Hematopoietic multipotent progenitor cell treated with erythropoietin and hydrocortisone succinate and interleukin-3 and kit ligand, for 8 days (in vitro differentiated cells): ENCODE results near the gene TRIM8.

Experiments used
- DNase-seq: peaks from one replicate; pipeline ENCODE4 v3.0.0-alpha.2; 2015

The TRIM8 gene

DNA sequence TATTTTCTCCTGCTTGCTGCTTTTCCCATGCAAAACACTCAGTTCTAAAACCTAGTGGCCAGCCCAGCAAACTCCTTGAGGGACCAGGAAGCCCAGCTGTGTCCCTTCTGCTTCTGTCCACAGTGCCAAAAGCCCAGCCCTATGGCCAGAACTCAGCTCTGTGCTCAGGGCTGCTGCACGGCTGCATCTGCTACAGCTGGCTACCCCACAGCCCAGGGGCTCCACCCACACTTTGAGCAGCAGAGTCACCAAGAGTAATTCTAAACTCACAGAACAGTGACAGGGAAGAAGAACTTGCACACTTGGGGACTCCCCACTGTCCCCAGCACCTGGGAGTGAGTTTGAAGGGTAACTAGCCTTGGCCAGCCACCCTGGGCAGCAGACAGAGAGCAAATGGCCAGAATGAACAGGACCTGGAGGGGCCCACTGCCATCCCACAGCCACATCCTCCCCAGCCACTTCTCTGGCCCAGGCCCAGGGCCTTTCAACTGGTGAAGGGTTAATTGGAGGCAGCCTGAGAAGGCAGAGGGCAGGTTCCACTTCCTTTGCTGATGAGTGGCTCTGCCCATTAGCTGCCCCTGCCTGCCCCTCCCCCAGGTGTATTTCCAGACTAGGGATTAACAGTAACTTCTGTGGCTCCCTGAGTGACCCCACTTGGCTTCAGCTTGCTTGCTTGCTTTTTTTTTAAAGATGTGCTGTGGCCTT is 28.1 kb upstream of the TRIM8 start:
- no peak for DNase-seq

DNA sequence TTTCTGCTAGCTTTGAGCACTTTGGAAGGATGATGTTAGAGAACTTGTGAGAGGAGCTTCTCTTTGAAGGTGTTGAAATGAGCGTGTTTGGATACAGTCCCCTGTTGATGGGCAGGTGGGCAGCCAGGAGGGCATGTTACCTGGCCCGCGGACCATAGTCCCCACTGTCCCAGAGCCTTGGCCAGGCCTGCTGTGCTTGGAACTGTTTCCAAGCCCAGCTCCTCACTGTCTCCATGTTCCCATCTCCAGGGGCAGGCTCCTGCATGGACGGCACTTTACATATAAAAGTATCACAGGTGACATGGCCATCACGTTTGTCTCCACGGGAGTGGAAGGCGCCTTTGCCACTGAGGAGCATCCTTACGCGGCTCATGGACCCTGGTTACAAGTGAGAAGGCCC is 27.2 kb upstream of the TRIM8 start:
- no peak for DNase-seq

DNA sequence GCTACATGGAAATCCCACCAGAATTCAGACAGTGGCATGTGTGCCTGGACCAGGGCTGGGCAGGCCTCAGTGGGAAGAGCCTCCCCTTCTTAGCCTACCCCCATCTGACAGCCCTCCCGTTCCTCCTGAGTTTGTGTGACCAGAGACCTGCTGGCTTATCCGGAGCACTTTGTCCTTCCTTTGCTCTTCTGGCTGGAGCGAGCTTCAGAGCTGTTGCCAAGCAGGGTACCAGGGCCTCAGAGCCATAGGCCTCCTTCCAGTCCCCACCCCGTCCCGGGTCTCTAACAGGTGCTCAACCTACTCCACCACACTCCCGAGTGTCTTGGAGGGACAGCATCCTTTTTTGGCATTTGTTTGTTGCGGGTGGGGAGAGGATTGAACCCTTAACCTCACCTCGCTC is 26.5 kb upstream of the TRIM8 start:
- DNase-seq: no peak

DNA sequence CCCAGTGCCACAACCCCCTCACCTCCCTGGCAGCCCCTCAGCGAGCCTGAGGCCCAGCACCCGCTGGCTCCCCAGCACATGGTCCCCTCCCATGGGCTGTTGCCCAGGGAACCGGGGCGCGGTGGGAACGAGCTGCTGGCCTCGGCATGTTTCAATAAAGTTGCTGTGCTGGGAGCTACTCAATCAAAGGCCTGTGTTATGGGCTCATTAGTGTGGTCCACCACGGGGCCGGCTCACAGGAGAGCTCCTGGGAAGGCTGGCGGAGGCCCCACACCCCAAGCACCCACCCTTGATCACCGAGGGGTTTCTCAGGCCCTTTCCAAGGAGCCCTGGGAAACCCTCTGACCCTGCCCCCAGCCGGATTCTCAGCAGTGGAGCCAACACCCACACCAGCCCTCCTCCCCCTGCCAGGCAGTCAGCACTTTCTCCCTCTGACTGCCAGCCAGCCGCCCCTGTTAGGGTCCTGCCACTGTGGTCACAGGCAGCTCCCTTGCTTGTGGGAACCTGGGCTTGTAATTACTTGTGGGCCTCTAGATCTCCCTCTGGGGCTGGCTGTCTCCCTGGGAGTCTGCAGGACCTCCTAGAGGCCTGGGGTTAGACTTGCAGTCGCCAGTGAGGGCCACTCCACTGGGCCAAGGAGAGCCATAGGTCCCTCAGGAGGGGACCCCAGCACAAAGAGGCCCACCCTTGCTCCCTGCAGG is 24.8 kb upstream of the TRIM8 start:
- DNase-seq: no peak

DNA sequence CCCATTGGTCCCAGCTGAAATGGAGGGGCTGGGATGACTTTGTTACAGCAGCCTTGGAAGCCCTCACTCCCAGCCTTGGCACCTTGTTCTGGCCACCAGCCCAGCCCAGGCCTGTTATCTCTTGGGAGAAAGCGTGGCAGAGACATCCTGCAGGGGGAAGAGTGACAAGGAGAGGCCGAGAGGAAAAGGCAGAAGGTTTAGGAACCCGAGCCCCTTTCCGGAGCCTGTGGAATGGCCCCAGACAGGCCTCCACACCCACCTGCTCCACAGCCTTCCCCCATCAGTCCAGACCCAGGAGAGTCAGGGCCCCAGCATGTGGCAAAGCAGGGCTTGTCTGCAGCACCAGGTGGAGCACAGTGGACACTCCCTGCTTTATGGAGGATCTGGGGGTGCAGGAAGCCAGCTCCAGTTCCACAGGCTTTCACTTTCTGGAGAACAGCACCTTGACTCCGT is 24.1 kb upstream of the TRIM8 start:
- peak; percentile 45 for DNase-seq

DNA sequence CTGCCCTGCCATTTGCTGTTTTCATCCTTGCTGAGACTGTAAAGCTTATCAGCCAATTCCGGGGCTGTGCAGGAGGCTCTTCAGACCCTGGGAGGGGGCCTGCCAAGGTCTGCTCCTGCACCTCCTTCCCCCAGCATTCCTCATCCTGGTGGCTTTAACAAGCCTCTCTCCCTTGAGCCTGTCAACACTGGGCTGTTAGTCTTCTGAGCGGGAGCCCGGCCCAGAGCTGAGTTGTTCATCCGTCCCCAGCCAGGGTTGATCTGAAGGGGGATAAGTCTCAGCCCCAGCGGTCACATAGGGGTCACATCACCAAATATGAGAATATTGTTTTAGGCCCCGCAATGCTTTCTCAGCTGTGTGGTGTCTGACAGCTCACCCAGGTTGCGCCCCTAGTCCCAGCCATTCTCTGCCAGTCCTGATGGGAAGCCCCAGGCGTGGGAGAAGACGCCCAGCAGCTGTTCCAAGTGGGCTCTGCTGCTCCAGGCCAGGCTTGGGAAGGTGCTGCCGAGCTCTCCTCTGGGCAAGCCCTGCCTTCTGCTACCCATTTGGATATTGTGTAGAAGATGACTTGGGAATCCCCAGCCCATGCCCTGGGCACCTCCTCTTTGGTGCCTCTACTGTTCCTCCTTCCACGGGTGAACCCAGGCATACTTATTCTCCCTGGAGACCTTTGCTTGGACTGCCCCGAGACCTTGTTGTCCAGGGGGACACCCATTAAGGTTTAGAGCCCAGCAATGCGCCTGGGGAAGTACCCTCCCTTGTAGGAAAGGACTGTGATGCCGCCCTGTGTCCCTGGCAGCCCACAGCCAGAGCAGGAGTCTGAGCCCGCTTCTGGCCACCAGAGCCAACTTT is 23.5 kb upstream of the TRIM8 start:
- DNase-seq: no peak

DNA sequence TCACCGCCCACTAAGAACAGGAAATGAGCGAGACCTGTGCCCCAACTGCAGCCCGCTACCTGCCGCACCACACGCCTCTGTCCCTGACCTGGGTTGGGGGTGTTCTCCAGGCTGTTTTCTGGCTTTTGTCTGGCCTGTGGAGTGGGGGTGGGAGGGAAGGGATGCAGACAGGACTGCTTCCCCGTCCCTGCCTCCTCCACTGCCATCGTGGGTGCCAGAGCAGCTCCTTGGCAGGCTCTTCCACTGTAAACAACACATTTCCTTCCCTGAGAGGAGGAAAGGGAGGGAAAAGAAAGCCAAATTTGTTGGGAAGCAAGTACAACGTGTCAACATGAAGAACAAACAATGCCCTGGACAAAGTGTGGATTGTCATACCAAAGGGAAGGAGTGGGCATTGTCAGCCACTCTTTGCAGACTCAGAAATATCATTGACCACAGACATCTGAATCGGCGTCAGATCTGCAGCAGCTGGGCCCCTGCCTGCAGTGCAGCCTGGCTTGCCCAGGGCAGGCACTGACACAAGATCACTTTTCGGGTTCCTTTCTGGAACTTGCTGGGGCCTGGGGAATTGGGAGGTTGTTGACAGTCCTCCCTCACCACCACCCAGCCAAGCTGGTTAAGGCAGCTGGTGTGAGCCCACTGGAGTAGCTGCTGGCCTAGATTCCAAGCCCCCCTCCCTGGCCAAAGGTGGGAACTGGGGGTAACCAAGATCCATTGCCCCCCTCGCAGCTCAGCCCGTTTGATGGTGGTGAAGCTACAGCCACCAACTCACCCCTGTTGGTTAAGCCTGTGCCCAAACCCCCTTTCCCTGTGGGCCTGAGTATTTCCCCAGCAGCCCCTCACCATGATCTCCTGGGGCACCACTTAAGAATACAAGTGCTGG is 22.6 kb upstream of the TRIM8 start:
- no peak for DNase-seq

DNA sequence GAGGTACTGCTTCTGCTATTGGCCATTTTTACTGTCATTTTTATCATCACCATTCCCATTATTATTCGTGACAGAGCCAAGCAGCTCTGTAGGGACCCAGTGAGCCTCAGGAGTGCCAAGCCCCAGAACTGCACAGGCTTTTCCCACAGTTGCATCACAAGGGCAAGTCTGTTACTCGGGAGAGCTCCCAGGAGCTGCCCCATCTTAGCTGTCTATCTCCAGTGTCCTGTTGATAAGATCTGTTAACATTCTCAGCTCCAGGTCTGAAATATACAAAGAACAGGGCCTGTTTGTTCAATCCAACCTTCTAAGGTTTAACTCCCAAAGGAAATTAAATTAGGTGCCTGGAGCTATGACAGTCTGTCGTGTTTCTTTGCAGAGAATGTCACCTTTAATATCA is 20.2 kb upstream of the TRIM8 start:
- DNase-seq: no peak

DNA sequence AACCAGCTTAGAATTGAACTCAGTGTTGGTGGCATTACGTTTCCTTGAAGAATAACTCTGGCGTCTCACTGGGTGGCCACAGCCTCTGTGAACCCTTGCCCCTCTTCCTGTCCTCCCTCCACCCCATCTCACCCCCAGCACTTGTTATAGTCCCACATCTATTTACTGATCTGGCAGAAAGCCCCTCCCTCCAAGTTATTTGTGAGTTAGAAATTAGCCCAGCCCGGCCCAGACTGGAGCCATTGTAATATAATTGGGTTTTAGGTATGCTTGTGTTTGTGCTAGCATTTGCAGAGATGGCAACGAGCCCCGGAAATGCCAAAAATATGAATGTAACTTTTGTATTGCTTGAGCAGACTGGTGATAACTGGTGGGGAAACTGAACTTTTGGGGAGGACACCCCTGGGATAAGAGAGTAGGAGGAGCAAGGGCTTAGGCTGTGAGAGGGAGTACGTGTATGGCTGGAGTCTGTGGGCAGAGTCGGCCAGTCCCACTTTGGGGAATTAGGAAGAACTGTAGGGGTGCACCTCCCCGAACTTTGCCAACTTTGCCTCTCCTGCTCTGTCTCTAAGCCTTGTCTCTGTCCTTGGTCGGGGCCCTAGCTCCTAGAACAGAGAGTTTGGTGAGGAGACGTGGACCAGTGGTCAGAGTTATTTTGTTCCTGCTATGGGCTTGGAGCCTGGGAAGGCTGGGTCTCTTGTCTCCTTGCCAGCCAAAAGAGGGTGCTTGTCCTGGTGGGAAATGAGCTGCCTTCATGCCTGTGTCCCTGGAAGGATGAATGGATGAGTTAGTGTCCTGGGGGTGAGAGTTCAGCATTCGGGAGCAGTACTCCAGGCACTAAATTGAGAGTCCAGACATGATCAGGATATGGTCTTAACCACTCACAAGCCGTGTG is 19.3 kb upstream of the TRIM8 start:
- no peak for DNase-seq

DNA sequence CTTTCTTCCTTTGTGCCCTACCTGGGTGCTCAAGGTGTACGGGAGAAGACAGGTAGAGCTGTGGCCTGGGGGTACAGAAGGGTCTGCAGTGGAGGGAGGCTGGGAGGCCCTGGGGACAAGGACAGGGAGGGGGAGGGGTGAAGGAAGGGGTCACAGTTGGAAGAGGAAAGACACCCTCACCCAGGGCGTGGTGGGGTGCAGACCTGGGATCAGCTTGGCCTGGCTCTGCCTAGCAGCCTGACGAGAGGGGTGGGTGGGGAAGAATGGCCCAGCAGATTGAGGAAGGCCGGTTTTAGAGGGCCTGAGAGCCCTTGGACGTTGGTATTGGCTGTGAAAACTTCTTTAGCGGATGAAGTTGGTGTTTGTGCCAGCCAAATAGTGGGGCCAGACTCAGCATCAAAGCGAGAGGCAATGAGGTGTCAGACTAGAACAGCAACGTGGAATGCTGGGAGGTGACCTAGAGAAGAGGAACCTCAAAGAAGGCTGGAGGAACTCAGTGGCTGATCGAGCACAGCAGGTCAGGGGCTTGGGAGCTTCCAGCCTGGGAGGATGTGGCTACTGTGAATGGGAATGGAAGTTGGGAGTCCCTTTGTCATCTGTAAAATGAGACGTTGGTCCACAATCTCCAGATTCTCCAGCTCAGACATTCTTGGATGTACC is 18.1 kb upstream of the TRIM8 start:
- DNase-seq: no peak

DNA sequence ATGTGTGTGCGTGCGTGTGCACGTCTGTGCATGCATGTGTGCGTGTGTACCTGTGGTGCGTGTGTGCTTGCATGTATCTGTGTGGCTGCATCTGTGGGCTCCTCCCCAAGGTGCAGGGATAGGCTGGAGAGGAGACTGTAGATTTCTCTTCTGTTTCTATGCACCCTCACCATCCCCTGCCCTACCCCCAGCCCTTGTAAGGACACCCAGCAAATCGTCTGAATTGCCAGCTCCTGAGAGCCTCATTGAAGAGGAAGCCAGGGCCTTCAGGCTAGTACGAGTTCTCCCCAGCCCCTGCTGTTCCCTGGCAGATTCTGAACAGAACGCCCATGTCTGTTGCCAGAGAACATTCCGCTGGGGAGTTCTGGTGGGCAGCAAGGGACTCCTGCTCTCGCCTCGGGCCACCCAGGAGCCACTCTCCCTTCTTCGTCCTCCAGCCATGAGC is 17.0 kb upstream of the TRIM8 start:
- no peak for DNase-seq

DNA sequence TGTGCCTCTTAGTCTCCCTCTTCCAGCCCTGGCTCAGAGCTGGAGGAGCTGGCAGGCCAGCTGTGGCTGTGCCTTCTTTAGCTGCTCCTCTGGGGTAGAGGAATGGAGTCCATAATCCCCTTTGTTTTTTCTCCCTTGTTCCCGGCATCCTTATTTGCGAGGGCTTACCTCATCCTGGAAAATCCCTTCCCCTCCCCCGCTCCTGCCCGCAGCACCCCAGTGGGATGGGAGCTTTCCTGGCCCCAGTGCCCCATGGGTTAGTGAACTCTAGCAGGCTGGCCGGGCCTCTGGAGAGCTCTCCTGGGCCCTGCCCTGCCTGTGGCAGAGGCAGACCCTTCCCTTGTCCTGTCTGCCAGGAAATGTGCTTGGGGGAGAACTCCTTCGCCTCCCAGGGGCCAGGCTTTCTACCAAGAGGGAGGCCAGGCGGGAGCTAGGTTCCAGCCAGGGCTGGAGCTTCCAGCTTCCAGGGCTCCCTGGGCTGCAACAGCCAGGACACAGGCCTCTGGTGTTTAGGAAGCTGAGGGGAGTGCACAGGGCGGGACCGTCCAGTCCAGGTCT is 16.5 kb upstream of the TRIM8 start:
- no peak for DNase-seq

DNA sequence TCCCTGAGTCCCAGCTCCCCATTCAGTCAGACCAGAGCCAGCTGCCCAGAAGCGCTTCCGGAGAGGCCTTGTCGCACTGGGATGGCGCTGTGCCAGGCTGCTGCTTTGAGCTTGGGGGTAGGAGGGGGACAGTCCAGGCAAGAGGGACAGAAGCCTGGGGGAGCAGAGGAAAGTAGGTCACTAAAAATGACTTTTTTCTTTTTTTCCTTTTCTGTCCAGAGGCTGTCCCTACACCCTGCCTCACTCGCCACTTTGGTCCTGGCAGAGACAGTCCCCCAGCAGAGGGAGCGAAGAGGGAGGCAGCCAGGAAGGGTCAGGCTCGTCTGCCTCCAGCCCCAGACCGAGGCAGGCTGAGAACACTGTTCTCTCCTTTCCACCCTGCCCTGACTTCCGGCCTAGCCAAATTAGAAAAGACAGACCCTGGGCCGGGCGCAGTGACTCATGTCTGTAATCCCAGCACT is 15.8 kb upstream of the TRIM8 start:
- DNase-seq: no peak

DNA sequence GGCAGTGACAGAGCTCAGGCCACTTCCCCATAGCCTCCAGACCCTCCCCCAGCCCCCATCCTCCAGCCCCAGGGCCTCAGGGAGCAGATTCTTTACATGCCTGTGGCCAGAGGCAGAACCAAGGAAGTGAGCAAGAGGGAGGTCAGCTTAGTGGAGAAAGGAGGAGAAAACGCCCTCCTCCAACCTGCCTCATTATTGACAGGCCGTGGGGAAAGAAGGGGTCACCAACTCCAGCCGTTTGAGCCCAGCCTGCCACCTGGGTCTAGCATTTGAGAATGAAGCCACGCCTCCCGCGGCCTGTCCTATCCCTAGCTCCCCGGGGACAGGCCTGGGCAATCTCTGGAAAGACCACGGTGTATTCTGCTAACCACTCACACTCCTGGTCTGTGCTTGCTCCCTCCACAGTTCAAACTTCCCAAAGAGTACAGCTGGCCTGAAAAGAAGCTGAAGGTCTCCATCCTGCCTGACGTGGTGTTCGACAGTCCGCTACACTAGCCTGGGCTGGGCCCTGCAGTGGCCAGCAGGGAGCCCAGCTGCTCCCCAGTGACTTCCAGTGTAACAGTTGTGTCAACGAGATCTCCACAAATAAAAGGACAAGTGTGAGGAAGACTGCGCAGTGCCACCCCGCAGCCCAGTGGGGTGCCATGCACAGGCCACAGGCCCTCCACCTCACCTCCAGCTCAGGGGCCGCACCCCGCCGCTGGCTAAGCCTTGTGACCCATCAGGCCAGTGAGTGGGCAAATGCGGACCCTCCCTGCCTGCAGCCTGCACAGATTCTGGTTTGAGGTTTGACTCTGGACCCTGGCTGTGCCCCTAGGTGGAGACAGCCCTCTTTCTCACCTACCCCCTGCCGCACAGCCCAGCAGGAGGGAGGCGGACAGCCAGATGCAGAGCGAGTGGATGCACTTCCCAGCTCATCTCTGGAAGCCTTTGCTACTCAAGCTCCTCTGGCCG is 14.3 kb upstream of the TRIM8 start:
- no peak for DNase-seq

DNA sequence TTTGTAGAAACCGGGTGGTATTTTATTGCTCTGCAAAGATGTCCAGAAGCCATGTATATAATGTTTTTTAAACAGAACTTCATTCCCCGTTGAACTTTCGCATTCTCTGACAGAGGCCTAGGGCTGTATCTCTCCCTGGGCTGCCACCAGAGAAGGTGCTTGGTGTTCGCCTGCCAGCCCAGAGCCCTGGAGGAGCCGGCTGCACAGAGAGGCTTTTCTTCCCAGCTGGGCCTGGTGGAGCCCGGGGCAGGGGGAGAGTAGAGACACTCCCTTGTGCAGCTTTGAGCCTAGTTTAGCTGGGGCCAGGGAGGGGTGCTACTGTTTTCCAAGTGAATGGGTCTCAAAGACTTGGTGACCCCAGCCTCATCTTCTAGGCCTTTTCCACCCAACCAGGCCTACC is 13.6 kb upstream of the TRIM8 start:
- DNase-seq: no peak

DNA sequence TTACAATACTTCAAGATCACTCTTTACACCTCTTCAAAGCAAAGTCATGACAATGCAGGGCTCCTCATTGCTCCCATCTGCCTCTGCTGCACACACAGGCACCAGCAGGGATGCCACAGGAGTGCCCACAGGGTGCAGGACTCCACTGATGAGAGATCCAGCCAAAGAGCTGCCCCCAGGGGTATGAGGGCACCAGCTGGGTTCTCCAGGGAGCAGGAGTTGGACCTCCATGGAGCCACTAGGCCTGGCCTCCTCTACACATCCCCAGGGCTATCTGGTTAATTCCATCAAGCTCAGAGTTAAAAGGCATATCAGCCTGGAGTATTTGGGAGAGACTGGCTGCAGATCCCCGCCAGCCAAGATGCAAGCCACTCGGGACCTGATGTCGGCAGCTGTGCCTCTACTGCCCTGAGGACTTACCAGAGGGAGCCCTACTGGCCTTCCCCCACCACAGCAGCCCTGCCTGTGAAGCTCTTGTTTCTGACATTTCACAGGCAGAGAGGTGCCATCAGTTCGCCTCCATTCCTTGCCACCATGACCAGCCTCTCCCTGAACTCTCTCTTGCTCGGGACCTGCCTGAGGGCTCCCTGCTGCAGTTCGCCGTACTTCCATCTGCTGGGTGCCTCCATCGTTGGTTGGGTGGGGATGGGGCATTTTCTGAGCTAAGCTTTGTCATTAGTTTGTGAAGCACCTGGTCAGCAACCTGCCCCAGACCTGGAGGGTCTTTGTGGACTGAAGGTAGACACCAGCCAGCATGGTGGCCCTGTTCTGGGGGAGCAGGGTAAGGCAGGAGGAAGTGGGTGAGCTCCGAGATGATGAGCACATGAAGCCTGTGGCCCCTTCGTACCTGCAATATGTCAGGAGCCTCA is 12.5 kb upstream of the TRIM8 start:
- no peak for DNase-seq

DNA sequence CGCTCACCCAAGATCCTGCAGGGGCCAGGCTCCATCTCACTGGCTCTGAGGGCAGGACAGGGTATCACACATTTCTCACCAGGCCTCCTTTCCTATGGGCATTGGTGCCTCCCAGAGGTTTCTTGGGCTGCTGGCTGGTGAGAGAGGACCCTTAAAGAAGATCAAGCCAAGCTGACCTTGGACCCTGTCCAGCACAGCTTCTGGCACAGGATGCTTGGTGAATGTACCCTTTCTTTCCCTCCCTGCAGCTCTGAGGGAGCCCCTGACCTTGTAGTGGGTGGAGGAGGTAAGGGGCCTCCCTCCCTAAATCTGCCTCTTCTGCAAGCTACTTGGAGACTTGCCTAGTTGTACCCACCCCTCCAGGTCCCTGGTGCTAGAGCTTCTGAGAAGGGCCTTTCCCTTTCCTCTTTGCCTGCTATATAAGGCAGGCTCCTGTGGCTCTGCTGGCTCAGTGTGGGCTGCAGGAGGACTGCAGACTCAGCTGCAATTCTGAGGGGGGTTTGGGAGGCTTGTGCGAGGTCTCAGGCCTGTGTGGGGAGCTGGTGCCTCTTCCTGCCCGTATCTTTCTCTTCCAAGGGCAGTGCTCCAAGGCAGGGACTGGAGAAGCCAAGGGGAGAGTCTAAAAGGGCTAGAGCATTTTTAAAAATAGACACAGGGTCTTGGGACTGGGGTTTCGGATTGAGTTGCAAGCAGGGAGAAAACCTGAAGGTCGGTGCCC is 11.7 kb upstream of the TRIM8 start:
- no peak for DNase-seq

DNA sequence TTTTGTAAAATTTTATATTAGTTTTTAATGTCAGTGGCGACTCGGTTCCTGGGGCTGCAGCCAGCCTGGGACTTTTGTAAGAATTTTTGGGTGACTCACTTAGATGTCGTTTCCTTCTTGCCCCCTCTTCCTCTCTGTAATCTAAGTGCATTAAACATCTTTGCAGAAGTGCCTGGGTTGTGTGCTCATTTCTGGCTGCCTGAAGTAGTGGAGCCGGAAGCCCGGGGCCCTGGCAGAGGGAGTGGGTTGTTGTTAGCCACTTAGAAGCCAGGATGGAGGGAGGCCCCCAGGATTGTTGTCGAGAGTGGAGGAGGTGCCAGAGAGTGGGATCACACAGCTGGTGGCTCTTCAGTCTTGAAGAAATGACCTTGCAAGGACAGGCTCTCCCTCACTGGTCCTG is 11.0 kb upstream of the TRIM8 start:
- no peak for DNase-seq
